GM10266 (cell line): ENCODE results near the gene LPCAT2.

Experiments
- DNase-seq: peaks from one replicate; pipeline ENCODE4 v3.0.0; 2012; ENCODE audit errors: extremely low spot score
- TF ChIP-seq, protein P1 (sequence below): IDR thresholded peaks from 2 replicates; pipeline ENCODE4 v1.5.1; 2012; ENCODE audit warnings: mild to moderate bottlenecking, low read depth; ENCODE audit not compliant: control insufficient read depth, insufficient read depth; ENCODE audit errors: missing control alignments

Gene LPCAT2

DNA sequence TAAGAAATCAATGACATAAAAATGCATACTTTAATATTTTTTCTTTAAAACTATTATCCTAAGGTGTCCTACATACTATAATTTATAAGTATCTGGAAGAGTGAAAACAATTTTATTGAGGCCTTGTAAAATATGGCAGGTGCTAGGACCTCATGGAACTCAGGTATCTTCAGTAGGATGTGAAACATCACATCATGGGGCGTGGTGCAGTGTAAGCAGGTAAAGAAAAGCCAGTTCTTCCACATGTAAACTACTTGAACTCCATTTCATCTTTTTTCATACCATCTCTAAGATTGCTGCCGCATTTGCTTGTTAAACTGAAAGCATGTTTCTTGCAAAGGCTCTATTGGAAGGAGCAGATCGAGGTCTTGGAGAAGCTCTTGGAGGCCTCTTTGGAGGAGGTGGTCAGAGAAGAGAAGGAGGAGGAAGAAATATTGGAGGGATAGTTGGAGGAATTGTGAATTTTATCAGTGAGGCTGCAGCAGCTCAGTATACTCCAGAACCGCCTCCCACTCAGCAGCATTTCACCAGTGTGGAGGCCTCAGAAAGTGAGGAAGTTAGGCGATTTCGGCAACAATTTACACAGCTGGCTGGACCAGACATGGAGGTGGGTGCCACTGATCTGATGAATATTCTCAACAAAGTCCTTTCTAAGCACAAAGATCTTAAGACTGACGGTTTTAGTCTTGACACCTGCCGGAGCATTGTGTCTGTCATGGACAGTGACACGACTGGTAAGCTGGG lies 57.7 kb downstream of the LPCAT2 start, which contains the start of gene CAPNS2:
CAPNS2 (plus strand) TSS at position 253 of the 744 bp plus-strand sequence; CDS start at position 326, 73 bp downstream.
- DNase-seq, result no peak
- TF ChIP-seq, protein P1, sequence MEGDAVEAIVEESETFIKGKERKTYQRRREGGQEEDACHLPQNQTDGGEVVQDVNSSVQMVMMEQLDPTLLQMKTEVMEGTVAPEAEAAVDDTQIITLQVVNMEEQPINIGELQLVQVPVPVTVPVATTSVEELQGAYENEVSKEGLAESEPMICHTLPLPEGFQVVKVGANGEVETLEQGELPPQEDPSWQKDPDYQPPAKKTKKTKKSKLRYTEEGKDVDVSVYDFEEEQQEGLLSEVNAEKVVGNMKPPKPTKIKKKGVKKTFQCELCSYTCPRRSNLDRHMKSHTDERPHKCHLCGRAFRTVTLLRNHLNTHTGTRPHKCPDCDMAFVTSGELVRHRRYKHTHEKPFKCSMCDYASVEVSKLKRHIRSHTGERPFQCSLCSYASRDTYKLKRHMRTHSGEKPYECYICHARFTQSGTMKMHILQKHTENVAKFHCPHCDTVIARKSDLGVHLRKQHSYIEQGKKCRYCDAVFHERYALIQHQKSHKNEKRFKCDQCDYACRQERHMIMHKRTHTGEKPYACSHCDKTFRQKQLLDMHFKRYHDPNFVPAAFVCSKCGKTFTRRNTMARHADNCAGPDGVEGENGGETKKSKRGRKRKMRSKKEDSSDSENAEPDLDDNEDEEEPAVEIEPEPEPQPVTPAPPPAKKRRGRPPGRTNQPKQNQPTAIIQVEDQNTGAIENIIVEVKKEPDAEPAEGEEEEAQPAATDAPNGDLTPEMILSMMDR, result no peak

- TF ChIP-seq, protein P1, result no peak
- DNase-seq, result no peak
Observed at GRCh38 chr16:55567382-55567781, 58.5 kb downstream of the LPCAT2 start.

DNA sequence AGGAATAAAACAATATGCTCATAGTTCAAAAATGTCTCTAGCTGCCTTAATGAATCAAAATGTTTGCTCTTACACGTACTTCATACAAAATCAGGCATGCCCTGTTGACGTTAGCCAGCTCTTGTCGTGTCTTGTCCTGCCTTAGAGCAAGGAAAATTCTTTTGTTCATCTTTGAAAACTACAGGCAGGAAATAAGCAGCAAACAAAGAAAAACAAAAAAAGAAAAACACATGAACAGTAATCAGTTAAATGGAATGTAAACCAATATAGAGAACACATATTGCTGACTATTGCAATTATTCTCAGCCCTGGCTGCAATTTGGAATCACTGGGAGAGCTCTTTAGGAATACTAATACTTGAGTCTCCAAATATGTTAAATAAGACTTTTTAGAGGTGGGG lies 59.3 kb downstream of the LPCAT2 start:
- DNase-seq, result no peak

GRCh38 chr16:55569025-55569424 lies 60.2 kb downstream of the LPCAT2 start:
- DNase-seq, result no peak

More for the DNA sequence above, 59.3 kb downstream of the LPCAT2 start:
- TF ChIP-seq, protein P1, result no peak

GRCh38 chr16:55570159-55570558 lies 61.3 kb downstream of the LPCAT2 start:
- TF ChIP-seq, protein P1, result no peak
- no peak for DNase-seq

More at GRCh38 chr16:55569025-55569424, 60.2 kb downstream of the LPCAT2 start:
- TF ChIP-seq, protein P1, result no peak

DNA sequence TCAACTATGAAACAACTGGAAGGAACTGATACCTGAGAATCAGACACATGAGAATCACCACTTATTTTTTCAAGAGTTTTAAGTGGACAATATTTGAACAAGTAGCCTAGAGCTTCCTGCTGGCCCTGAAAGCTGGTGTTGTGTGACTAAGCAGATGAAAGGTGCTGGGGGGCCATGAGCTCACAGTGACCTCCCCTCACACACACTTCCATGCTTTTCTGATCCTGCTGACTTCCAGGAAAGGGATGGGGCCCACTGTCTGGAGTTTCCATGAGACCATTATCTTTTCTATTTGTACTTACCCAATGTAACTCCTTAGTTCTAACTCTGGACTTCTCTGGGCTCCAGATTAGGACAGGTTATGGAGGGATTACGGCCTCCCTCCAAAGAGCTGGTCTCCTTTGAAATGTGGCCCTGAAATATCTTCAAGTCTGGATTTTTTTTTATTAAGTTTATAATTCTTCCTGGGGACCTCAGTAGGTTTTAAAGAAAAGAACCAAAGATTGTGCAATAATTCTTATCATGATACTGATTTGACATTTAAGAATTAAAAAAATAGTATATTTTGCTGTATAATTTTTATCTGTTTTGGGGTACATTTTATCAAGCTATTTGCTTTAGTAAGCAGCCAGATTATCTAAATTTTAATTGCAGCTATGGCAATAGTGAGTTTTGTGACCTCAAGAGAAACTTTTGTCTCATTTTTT lies 62.5 kb downstream of the LPCAT2 start:
- no peak for DNase-seq
- TF ChIP-seq, protein P1, result no peak

DNA sequence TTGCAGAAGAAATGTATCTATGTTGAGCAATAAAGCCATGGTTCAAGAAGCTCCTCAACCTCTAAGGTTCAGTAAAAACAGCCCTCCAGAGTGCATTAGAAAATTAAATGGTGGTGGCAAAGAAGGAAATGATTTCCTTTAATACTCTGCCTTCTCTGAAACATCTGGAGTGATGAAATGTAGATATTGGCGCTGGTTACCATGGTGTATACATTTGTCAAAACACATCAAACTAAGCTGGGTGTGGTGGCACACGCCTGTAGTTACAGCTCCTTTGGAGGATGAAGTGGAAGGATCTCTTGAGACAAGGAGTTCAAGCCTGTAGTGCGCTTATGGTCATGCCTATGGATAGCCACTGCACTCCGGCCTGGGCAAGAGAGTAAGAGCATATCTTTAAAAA lies 63.6 kb downstream of the LPCAT2 start:
- TF ChIP-seq, protein P1, result no peak
- DNase-seq, result no peak
